PC-3 (cell line): ENCODE data around the gene RIOX2. TPM values are rescaled to one million over a fixed set of nuclear protein-coding genes. Genes with fewer than 3 reads are reported as not detected.

ENCODE experiments used
- ATAC-seq: fragments of 200-7000 bp; cut with Tn5 transposase; 2 replicates; pipeline ENCODE4 v1.9.1; 2020; ENCODE audit warnings: mild to moderate bottlenecking, moderate library complexity
- BruUV-seq: library from RNA; stranded (reverse); fragments of 400-500 nt; replicated peaks from 2 replicates; lab custom pipeline; 2021; lab: Mats Ljungman, UMichigan
- CTCF ChIA-PET: fragments of 300-600 bp; sonication (Branson Sonifier 250); formaldehyde crosslinking; loops from one replicate; lab custom pipeline; 2022; ENCODE audit warnings: antibody characterized with exemption; lab: Charles Lee
- POLR2A ChIA-PET: fragments of 300-600 bp; sonication (Branson Sonifier 250); formaldehyde crosslinking; loops from one replicate; lab custom pipeline; 2022; ENCODE audit warnings: antibody characterized with exemption; ENCODE audit not compliant: unreplicated experiment; lab: Charles Lee
- DNase-seq: peaks from one replicate; pipeline ENCODE4 v3.0.0-alpha.2; 2015
- H2AFZ ChIP-seq: fragments of 300-600 bp; sonication (generic); 2 replicates; pipeline ENCODE4 v1.6.0; 2016; ENCODE audit warnings: antibody characterized with exemption, low read length
- H3F3A ChIP-seq: fragments of 300-600 bp; sonication (generic); one replicate; pipeline ENCODE4 v1.6.0; 2017; ENCODE audit warnings: antibody characterized with exemption, low read length, control low read depth, mild to moderate bottlenecking; ENCODE audit not compliant: unreplicated experiment
- H3K27ac ChIP-seq: fragments of 300-600 bp; sonication (generic); 2 replicates; pipeline ENCODE4 v1.5.1; 2016; ENCODE audit warnings: mild to moderate bottlenecking, low read length
- H3K27me3 ChIP-seq: fragments of 300-600 bp; sonication (generic); 2 replicates; pipeline ENCODE4 v1.6.1; 2016; ENCODE audit warnings: low read length, mixed read lengths
- H3K36me3 ChIP-seq: fragments of 300-600 bp; sonication (generic); 2 replicates; pipeline ENCODE4 v1.6.1; 2016; ENCODE audit warnings: low read depth, mixed run types, low read length, mixed read lengths
- H3K4me1 ChIP-seq: fragments of 300-600 bp; sonication (generic); 2 replicates; pipeline ENCODE4 v1.5.1; 2016; ENCODE audit warnings: low read length; ENCODE audit not compliant: insufficient read depth
- H3K4me2 ChIP-seq: fragments of 300-600 bp; sonication (generic); 2 replicates; pipeline ENCODE4 v1.6.0; 2016; ENCODE audit warnings: low read length
- H3K4me3 ChIP-seq: fragments of 300-600 bp; sonication (generic); 2 replicates; pipeline ENCODE4 v1.5.1; 2016; ENCODE audit warnings: mild to moderate bottlenecking, low read length, mixed read lengths
- H3K79me2 ChIP-seq: fragments of 300-600 bp; sonication (generic); 2 replicates; pipeline ENCODE4 v1.6.1; 2017; ENCODE audit warnings: low read length, mixed read lengths
- H3K9ac ChIP-seq: fragments of 300-600 bp; sonication (generic); 2 replicates; pipeline ENCODE4 v1.6.0; 2016; ENCODE audit warnings: mild to moderate bottlenecking, low read length
- H3K9me2 ChIP-seq: fragments of 300-600 bp; sonication (generic); replicated peaks from 2 replicates; pipeline ENCODE4 v1.6.1; 2016; ENCODE audit warnings: mixed run types, low read length, mixed read lengths
- H3K9me3 ChIP-seq: fragments of 300-600 bp; sonication (generic); 2 replicates; pipeline ENCODE4 v1.6.1; 2016; ENCODE audit warnings: low read length, mixed read lengths
- H4K20me1 ChIP-seq: fragments of 300-600 bp; sonication (generic); 2 replicates; pipeline ENCODE4 v1.6.1; 2016; ENCODE audit warnings: low read length, mixed read lengths
- EZH2 ChIP-seq: fragments of 300-600 bp; sonication (generic); IDR thresholded peaks from one replicate; pipeline ENCODE4 v1.6.1; 2017; ENCODE audit warnings: antibody characterized with exemption, mild to moderate bottlenecking, low read length; ENCODE audit not compliant: unreplicated experiment
- EZH2phosphoT487 ChIP-seq: fragments of 300-600 bp; sonication (generic); IDR thresholded peaks from 2 replicates; pipeline ENCODE4 v1.6.1; 2018; ENCODE audit warnings: mild to moderate bottlenecking, antibody characterized with exemption, low read length, borderline replicate concordance
- intact Hi-C: fragments of 100-400 bp; cut with micrococcal nuclease; formaldehyde crosslinking; loops from 2 replicates; pipeline ENCODE4 v1.9.0; 2023
- total RNA-seq: library from RNA; depleted of rRNA; stranded (reverse); fragments of >200 nt; gene quantifications from 2 replicates; pipeline ENCODE4 v1.2.3, GENCODE V29; 2014
- TF ChIP-seq, protein P1 (sequence below): fragments of 300-600 bp; sonication (generic); conservative IDR thresholded peaks from 2 replicates; pipeline ENCODE4 v1.5.1; 2017; ENCODE audit warnings: antibody characterized with exemption, low read depth, mild to moderate bottlenecking, low read length

Gene RIOX2
- total RNA-seq, 1 experiment from 2014 or later = 46.4 TPM

DNA sequence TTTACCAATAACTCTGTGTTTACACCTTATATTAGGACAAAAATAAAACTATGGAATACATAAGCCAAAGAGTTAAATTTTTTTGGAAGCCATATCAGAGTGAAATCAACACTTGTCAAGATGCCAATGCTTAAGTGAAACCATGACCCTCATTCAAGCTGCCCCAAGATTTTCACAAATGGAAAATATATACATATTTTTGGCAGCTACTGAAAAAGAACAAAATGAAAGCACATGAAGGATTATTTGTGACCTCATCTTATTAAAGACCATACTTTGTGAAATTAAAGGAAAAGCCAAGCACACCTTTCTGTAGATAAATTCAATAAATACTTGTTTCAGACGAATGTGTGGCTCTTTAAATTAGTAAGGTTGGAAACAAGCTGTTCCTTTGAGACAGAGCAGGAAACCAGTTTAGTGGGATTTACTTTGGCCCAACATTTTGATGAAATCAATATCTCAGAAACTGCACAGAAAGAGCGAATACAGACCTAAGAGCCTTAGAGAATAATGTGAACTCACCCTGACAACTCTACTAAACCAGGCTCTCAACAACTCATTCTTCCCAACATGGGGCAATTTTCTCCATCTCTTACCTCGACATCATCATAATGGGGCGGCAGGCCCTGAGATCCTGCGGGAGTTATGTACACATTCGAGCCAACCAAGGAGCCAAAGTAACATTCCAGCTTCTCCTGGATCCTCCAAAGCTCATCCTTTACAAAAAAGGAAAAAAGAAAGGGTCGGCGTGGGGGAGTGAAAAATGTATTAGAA, 11.1 kb downstream of the RIOX2 start:
- Histone ChIP-seq H3F3A (no peaks in the 10 kb centered on the region), H4K20me1 (no peaks in the 10 kb centered on the region), H3K79me2 (peaks cover 40% of the 10 kb centered on the region), H3K27me3 (no peaks in the 10 kb centered on the region), H3K9me2 (no peaks in the 10 kb centered on the region), H3K27ac (no peak overlapping the region), H3K4me1 (0 out of 2 replicates have a peak, but pooled peaks cover 3% of the 10 kb centered on the region), H3K4me3 (no peak overlapping the region), H3K4me2 (no peak overlapping the region), H2AFZ (no peak overlapping the region), H3K9ac (no peak overlapping the region), H3K36me3 (peaks cover 44% of the 10 kb centered on the region), H3K9me3 (no peaks in the 10 kb centered on the region)
- ChIA-PET POLR2A (no interaction called here), CTCF (no interaction called here)
- BruUV-seq = no TSS peak
- TF ChIP-seq, protein P1, sequence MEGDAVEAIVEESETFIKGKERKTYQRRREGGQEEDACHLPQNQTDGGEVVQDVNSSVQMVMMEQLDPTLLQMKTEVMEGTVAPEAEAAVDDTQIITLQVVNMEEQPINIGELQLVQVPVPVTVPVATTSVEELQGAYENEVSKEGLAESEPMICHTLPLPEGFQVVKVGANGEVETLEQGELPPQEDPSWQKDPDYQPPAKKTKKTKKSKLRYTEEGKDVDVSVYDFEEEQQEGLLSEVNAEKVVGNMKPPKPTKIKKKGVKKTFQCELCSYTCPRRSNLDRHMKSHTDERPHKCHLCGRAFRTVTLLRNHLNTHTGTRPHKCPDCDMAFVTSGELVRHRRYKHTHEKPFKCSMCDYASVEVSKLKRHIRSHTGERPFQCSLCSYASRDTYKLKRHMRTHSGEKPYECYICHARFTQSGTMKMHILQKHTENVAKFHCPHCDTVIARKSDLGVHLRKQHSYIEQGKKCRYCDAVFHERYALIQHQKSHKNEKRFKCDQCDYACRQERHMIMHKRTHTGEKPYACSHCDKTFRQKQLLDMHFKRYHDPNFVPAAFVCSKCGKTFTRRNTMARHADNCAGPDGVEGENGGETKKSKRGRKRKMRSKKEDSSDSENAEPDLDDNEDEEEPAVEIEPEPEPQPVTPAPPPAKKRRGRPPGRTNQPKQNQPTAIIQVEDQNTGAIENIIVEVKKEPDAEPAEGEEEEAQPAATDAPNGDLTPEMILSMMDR = no peak
- TF ChIP-seq EZH2phosphoT487 (no peak), EZH2 (no peak)
- intact Hi-C loops = no loop called here
- ATAC-seq (no peak), DNase-seq (no peak)

DNA sequence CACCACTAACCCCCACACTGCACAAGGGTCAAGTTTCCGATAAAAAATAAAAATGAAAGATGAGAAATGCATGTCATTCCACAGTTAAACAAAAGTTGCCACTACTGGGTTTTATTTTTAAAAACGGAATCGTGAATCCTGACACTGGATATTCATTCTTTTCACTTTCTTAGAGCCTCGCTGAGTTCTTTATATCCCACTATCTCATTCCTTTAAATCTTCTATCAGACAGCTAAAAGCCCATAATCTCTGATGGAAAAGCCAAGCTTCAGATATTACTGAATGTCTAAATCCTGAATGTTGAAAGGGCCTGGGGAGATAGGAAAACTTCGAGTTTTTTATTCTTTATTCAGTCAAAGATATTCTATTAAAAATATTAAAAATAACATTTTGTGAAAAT, 11.7 kb downstream of the RIOX2 start:
- TF ChIP-seq, protein P1 = no peak
- no peak for TF ChIP-seq EZH2
- TF ChIP-seq EZH2phosphoT487 = no peak
- ATAC-seq (no peak), DNase-seq (no peak)
- Histone ChIP-seq H3K4me3 (no peak overlapping the region), H3K79me2 (peaks cover 34% of the 10 kb centered on the region), H3K9ac (no peak overlapping the region), H3K36me3 (peaks cover 43% of the 10 kb centered on the region), H4K20me1 (no peaks in the 10 kb centered on the region), H3K4me2 (no peak overlapping the region), H3K4me1 (0 out of 2 replicates have a peak, but pooled peaks cover 3% of the 10 kb centered on the region), H3K27me3 (no peaks in the 10 kb centered on the region), H3F3A (no peaks in the 10 kb centered on the region), H3K27ac (no peak overlapping the region), H2AFZ (no peak overlapping the region), H3K9me2 (no peaks in the 10 kb centered on the region), H3K9me3 (no peaks in the 10 kb centered on the region)
- ChIA-PET CTCF (no interaction called here), POLR2A (no interaction called here)
- intact Hi-C loops = no loop called here
- BruUV-seq = no TSS peak

DNA sequence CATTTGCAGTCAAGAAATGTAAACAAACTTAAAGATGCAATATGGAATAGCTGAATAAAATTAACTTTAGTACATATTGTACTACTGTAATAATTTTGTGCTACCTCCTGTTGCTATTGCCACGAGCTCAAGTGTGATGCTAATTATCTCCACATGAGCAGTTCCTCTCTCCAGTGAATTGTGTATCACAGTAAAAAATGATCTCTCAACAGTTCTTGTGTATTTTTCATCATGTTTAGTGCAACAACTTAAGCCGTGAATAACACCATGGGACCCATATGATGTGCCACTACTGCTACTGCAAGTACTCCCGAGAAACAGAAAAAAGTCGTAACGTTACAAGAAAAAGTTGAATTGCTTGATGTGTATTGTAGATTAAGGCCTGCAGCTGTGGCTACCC, 12.4 kb downstream of the RIOX2 start:
- no TSS peak for BruUV-seq
- no peak for ATAC-seq
- no peak overlapping the region for H3K9ac ChIP-seq

More for the DNA sequence above, 12.4 kb downstream of the RIOX2 start:
- no peaks in the 10 kb centered on the region for H3K9me3 ChIP-seq
- TF ChIP-seq, protein P1 = no peak
- TF ChIP-seq EZH2 = no peak
- no peak for TF ChIP-seq EZH2phosphoT487
- H3K27ac ChIP-seq = no peak overlapping the region
- peaks cover 29% of the 10 kb centered on the region for H3K79me2 ChIP-seq
- DNase-seq = no peak
- H3K4me2 ChIP-seq = no peak overlapping the region
- no peaks in the 10 kb centered on the region for H3F3A ChIP-seq
- H3K36me3 ChIP-seq = peaks cover 41% of the 10 kb centered on the region
- H3K27me3 ChIP-seq = no peaks in the 10 kb centered on the region
- ChIA-PET POLR2A (no interaction called here), CTCF (no interaction called here)
- H2AFZ ChIP-seq = no peak overlapping the region
- 0 out of 2 replicates have a peak, but pooled peaks cover 3% of the 10 kb centered on the region for H3K4me1 ChIP-seq
- H3K9me2 ChIP-seq = no peaks in the 10 kb centered on the region
- no peaks in the 10 kb centered on the region for H4K20me1 ChIP-seq
- no peak overlapping the region for H3K4me3 ChIP-seq
- intact Hi-C loops = no loop called here
